Mucosa of descending colon (tissue), 3 donors: Measurements from ENCODE around the gene TSPY2. TPM values are rescaled to one million over a fixed set of nuclear protein-coding genes. Genes with fewer than 3 reads are reported as not detected.
"Not testable (repeated sequence)": the region's sequence is repeated elsewhere in the genome, so short reads cannot be mapped to it uniquely, and the experiment has no call there.

Experiments used
- ATAC-seq: fragments of 200-7000 bp; cut with Tn5 transposase; one replicate; pipeline ENCODE4 v1.9.1; 2020; ENCODE audit warnings: mild to moderate bottlenecking, moderate library complexity
- DNase-seq, 3 donors: peaks; one replicate each; pipeline ENCODE4 v3.0.0-alpha.2; 2020
- H3K36me3 ChIP-seq: fragments of 200-600 bp; one replicate; pipeline ENCODE4 v1.8.0; 2021; ENCODE audit warnings: low read depth, mild to moderate bottlenecking
- H3K4me1 ChIP-seq: fragments of 200-600 bp; one replicate; pipeline ENCODE4 v1.8.0; 2021; ENCODE audit warnings: low read depth, mild to moderate bottlenecking
- H3K4me3 ChIP-seq: fragments of 200-600 bp; one replicate; pipeline ENCODE4 v1.8.0; 2021; ENCODE audit warnings: mild to moderate bottlenecking
- H3K9me3 ChIP-seq: fragments of 200-600 bp; one replicate; pipeline ENCODE4 v1.8.0; 2021; ENCODE audit warnings: mild to moderate bottlenecking
- intact Hi-C, 2 donors: fragments of 100-400 bp; cut with DNase I in 1 of 2; cut with micrococcal nuclease in 1 of 2; formaldehyde crosslinking; loops; one replicate each; pipeline versions ENCODE4 v1.11.0 to v1.11.1; 2022; cut with DNase I, micrococcal nuclease
- long read RNA-seq, 2 donors: library from polyadenylated mRNA; unstranded; transcript quantifications; one replicate each; pipeline ENCODE4 v2.0.0, GENCODE V29; 2019 to 2021
- total RNA-seq, 3 donors: library from RNA; stranded (reverse); fragmentation: NEBNext Ultra II Directional in 2 of 3; extraction: Animal tissue kit (Norgen Biotek cat#: 25700) in 2 of 3; gene quantifications; one replicate each; pipeline versions ENCODE4 v1.2.1 to v1.2.4, GENCODE V29; 2021 to 2023
- donor health status: DM: no; HTN: no; CAD: no; lungs with moderate emphysema.
- donor health status: DM: no; HTN: no; CAD: no.
- donor health status: DM: no; HTN: yes; CAD: no.

TSPY2 gene
- not detected for total RNA-seq
- long read RNA-seq, donor 1, result 0 reads
- long read RNA-seq, donor 2, result 0 reads

GRCh38 chrY:6245923-6246322 lies at the start of gene TSPY2:
Gene TSPY2, plus strand, starts transcription at chrY:6246223. Its CDS starts 46 bp downstream, at chrY:6246269.
- H3K36me3 ChIP-seq, ATAC-seq, H3K4me3 ChIP-seq, intact Hi-C loops, H3K4me1 ChIP-seq, DNase-seq, H3K9me3 ChIP-seq: not testable (repeated sequence)

GRCh38 chrY:6209565-6209964 lies 36.5 kb upstream of the TSPY2 start:
- H3K4me1 ChIP-seq, ATAC-seq, DNase-seq, H3K9me3 ChIP-seq, H3K4me3 ChIP-seq, intact Hi-C loops, H3K36me3 ChIP-seq: not testable (repeated sequence)

- H3K4me3 ChIP-seq, intact Hi-C loops, H3K4me1 ChIP-seq, H3K36me3 ChIP-seq, DNase-seq, H3K9me3 ChIP-seq, ATAC-seq: not testable (repeated sequence)
Observed at GRCh38 chrY:6217045-6217444, 29.0 kb upstream of the TSPY2 start.

- ATAC-seq, H3K9me3 ChIP-seq, intact Hi-C loops, DNase-seq, H3K36me3 ChIP-seq, H3K4me1 ChIP-seq, H3K4me3 ChIP-seq: not testable (repeated sequence)
Observed at GRCh38 chrY:6269839-6270238, 23.8 kb downstream of the TSPY2 start.
